Measurements from ENCODE around the gene ROBO2.

The ROBO2 gene

DNA sequence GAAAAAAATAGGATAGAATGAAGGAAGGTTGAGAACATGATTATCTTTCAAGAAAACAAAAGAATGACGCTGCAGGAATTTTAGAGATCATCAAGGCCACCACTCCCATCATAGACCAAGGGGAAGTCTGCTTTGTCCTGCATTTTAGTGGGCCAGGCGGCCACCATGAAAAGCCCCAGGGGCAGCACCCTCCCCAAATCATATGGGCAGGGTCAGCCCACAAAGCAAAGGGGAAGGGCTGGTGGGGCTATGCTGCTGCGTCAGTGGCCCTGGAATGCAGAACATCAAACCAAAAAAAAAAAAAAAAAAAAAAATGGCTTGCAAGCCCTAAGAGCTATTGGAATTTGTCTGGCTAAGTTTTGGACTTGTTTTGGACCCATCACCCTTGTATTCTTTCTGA, 620.8 kb downstream of the ROBO2 start:
- no peaks in the 10 kb centered on the region for H3K4me1 Mint-ChIP-seq (ENCODE audit: low read depth)
- H3K36me3 Mint-ChIP-seq (ENCODE audit: low read depth): no peaks in the 10 kb centered on the region
- no peaks in the 10 kb centered on the region for H3K27me3 Mint-ChIP-seq (ENCODE audit: low read depth)
- no peak overlapping the region for H3K27ac Mint-ChIP-seq
- peaks cover 37% of the 10 kb centered on the region for H3K9me3 Mint-ChIP-seq
- H3K4me3 Mint-ChIP-seq: no peak overlapping the region

- H3K27me3 Mint-ChIP-seq (ENCODE audit: low read depth): no peaks in the 10 kb centered on the region
- no peak overlapping the region for H3K4me3 Mint-ChIP-seq
- no peak overlapping the region for H3K27ac Mint-ChIP-seq
- no peaks in the 10 kb centered on the region for H3K36me3 Mint-ChIP-seq (ENCODE audit: low read depth)
- no peaks in the 10 kb centered on the region for H3K4me1 Mint-ChIP-seq (ENCODE audit: low read depth)
- H3K9me3 Mint-ChIP-seq: peaks cover 22% of the 10 kb centered on the region
Observed at GRCh38 chr3:77667901-77668300, 628.0 kb downstream of the ROBO2 start.

DNA sequence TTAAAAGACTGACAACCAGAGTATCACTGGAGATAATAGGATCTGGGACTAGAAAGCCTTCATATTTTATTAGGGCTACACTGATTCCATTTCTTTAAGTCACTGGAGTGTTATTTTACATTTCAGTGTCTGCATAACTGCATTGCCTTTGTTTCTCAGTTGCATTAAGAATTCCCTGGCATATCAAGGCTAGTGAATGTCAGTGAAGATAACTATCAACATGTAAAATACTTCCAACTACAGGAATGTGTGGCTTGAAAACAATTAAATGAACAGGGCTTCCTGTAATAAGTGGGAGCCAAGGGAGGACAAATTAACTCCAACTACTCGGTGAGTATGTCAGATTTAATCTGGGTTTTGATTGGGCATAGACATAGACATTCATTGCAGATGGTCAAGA, 628.5 kb downstream of the ROBO2 start:
- no peak overlapping the region for H3K4me3 Mint-ChIP-seq
- peaks cover 17% of the 10 kb centered on the region for H3K9me3 Mint-ChIP-seq
- H3K4me1 Mint-ChIP-seq (ENCODE audit: low read depth): no peaks in the 10 kb centered on the region
- H3K27ac Mint-ChIP-seq: no peak overlapping the region
- no peaks in the 10 kb centered on the region for H3K27me3 Mint-ChIP-seq (ENCODE audit: low read depth)
- no peaks in the 10 kb centered on the region for H3K36me3 Mint-ChIP-seq (ENCODE audit: low read depth)

DNA sequence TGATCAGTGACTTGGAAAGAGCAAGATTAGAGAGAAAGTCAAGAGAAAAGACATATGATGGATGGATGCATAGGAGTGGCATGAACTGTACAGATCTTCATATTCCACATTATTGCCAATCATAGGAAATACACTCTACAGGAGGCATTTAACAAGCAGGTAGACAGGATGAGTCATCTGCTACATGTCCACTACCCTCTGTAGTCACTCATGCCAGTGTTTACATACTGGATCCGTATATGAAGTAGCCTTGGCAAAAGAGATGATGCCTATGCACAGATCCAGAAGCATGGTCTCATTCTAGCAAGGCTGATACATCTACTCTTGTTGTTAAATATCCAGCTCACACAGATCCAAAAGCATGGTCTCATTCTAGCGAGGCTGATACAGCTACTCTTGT, 632.1 kb downstream of the ROBO2 start:
- Mint-ChIP-seq H3K4me1 (ENCODE audit: low read depth) (no peaks in the 10 kb centered on the region), H3K27ac (no peak overlapping the region), H3K36me3 (ENCODE audit: low read depth) (no peaks in the 10 kb centered on the region), H3K4me3 (no peak overlapping the region), H3K27me3 (ENCODE audit: low read depth) (no peaks in the 10 kb centered on the region), H3K9me3 (peaks cover 18% of the 10 kb centered on the region)

GRCh38 chr3:77682162-77682561, 642.3 kb downstream of the ROBO2 start:
- no peaks in the 10 kb centered on the region for H3K36me3 Mint-ChIP-seq (ENCODE audit: low read depth)
- H3K27ac Mint-ChIP-seq: no peak overlapping the region
- H3K4me1 Mint-ChIP-seq (ENCODE audit: low read depth): no peaks in the 10 kb centered on the region
- peaks cover 30% of the 10 kb centered on the region for H3K9me3 Mint-ChIP-seq
- no peaks in the 10 kb centered on the region for H3K27me3 Mint-ChIP-seq (ENCODE audit: low read depth)
- no peak overlapping the region for H3K4me3 Mint-ChIP-seq

GRCh38 chr3:77684115-77684514, 644.2 kb downstream of the ROBO2 start:
- Mint-ChIP-seq H3K4me3 (no peak overlapping the region), H3K27ac (no peak overlapping the region), H3K9me3 (peaks cover 20% of the 10 kb centered on the region), H3K4me1 (ENCODE audit: low read depth) (no peaks in the 10 kb centered on the region), H3K36me3 (ENCODE audit: low read depth) (no peaks in the 10 kb centered on the region), H3K27me3 (ENCODE audit: low read depth) (no peaks in the 10 kb centered on the region)

DNA sequence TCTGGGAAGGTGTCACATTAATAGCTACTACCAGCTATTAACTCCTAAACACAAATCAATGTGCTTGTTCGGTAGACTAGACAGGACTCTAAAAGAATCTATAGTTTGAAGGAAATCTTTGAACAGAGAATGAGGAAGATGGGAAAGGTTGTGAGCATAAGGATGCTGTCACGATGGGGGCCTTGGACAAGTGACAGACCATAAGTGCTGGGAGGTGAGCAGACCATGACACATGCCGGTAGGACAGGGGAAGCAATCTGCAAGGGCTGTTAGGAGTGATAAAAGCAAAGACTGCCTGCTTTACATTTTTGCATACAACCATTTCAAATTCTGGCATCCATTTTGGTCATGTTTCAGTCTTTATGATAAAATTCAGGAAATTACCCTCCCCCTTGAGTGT, 645.8 kb downstream of the ROBO2 start:
- no peak overlapping the region for H3K4me3 Mint-ChIP-seq
- H3K27ac Mint-ChIP-seq: no peak overlapping the region
- H3K36me3 Mint-ChIP-seq (ENCODE audit: low read depth): no peaks in the 10 kb centered on the region
- H3K9me3 Mint-ChIP-seq: peaks cover 22% of the 10 kb centered on the region
- H3K4me1 Mint-ChIP-seq (ENCODE audit: low read depth): no peaks in the 10 kb centered on the region
- H3K27me3 Mint-ChIP-seq (ENCODE audit: low read depth): no peaks in the 10 kb centered on the region

- H3K27ac Mint-ChIP-seq: no peak overlapping the region
- no peaks in the 10 kb centered on the region for H3K4me1 Mint-ChIP-seq (ENCODE audit: low read depth)
- H3K36me3 Mint-ChIP-seq (ENCODE audit: low read depth): no peaks in the 10 kb centered on the region
- H3K4me3 Mint-ChIP-seq: no peak overlapping the region
- peaks cover 22% of the 10 kb centered on the region for H3K9me3 Mint-ChIP-seq
- H3K27me3 Mint-ChIP-seq (ENCODE audit: low read depth): no peaks in the 10 kb centered on the region
Observed at GRCh38 chr3:77686560-77686959, 646.7 kb downstream of the ROBO2 start.

GRCh38 chr3:77687545-77687944, 647.6 kb downstream of the ROBO2 start:
- no peaks in the 10 kb centered on the region for H3K27me3 Mint-ChIP-seq (ENCODE audit: low read depth)
- H3K9me3 Mint-ChIP-seq: peaks cover 12% of the 10 kb centered on the region
- H3K4me3 Mint-ChIP-seq: no peak overlapping the region

DNA sequence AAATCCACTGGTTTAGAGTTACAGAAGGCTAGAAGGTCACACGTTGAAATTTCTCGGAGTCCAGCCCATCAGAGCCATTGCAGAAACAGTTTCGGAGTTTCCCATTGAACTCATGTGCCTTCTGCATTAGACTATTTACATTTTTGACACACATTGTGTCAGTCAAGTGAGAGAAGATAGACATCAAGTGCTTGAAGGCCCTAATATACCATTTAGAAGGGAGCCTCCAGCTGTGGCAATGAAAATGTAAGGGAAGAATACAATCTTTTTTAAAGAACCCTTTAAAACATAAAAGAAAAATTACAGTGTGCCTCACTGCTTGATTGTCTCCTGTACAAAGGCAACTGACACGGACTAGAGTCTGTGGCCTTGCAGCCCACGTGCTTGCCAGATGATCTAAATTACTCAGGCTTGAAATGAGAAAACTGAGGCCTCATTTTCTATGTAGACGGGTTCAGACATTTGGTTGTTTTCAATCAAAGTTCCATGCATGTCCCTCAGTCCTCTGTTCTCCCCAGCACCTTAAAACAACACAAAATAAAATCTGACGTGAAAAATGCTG, 650.5 kb downstream of the ROBO2 start:
- H3K36me3 Mint-ChIP-seq (ENCODE audit: low read depth): no peaks in the 10 kb centered on the region
- no peak overlapping the region for H3K4me3 Mint-ChIP-seq
- H3K4me1 Mint-ChIP-seq (ENCODE audit: low read depth): no peaks in the 10 kb centered on the region
- H3K9me3 Mint-ChIP-seq: peaks cover 18% of the 10 kb centered on the region
- no peaks in the 10 kb centered on the region for H3K27me3 Mint-ChIP-seq (ENCODE audit: low read depth)
- H3K27ac Mint-ChIP-seq: no peak overlapping the region

More at GRCh38 chr3:77687545-77687944, 647.6 kb downstream of the ROBO2 start:
- Mint-ChIP-seq H3K27ac (no peak overlapping the region), H3K4me1 (ENCODE audit: low read depth) (no peaks in the 10 kb centered on the region), H3K36me3 (ENCODE audit: low read depth) (no peaks in the 10 kb centered on the region)

- Mint-ChIP-seq H3K27me3 (ENCODE audit: low read depth) (no peaks in the 10 kb centered on the region), H3K9me3 (peaks cover 20% of the 10 kb centered on the region), H3K4me1 (ENCODE audit: low read depth) (no peaks in the 10 kb centered on the region), H3K27ac (no peak overlapping the region), H3K4me3 (no peak overlapping the region), H3K36me3 (ENCODE audit: low read depth) (no peaks in the 10 kb centered on the region)
Observed at GRCh38 chr3:77693147-77693546, 653.2 kb downstream of the ROBO2 start.

GRCh38 chr3:77699125-77699691, 659.3 kb downstream of the ROBO2 start:
- peaks cover 20% of the 10 kb centered on the region for H3K9me3 Mint-ChIP-seq

More at GRCh38 chr3:77699125-77699691, 659.3 kb downstream of the ROBO2 start:
- Mint-ChIP-seq H3K27me3 (ENCODE audit: low read depth) (no peaks in the 10 kb centered on the region), H3K36me3 (ENCODE audit: low read depth) (no peaks in the 10 kb centered on the region), H3K27ac (no peak overlapping the region), H3K4me1 (ENCODE audit: low read depth) (no peaks in the 10 kb centered on the region), H3K4me3 (no peak overlapping the region)

Data from T-helper 1 cell treated with Interleukin-12 subunit alpha and Interleukin-12 subunit beta and Interleukin-4 antibody, amounts not matched to agents 30 μg/mL and 1 μg/mL, for 36 hours (primary cell).